LNCAP (cell line): ENCODE results near the gene HPS1.

Experiments
- TF ChIP-seq, protein P1 (sequence below): fragments of 450-650 bp; IDR thresholded peaks from 2 replicates; pipeline ENCODE4 v1.5.1; 2017; ENCODE audit warnings: mild to moderate bottlenecking

The HPS1 gene

DNA sequence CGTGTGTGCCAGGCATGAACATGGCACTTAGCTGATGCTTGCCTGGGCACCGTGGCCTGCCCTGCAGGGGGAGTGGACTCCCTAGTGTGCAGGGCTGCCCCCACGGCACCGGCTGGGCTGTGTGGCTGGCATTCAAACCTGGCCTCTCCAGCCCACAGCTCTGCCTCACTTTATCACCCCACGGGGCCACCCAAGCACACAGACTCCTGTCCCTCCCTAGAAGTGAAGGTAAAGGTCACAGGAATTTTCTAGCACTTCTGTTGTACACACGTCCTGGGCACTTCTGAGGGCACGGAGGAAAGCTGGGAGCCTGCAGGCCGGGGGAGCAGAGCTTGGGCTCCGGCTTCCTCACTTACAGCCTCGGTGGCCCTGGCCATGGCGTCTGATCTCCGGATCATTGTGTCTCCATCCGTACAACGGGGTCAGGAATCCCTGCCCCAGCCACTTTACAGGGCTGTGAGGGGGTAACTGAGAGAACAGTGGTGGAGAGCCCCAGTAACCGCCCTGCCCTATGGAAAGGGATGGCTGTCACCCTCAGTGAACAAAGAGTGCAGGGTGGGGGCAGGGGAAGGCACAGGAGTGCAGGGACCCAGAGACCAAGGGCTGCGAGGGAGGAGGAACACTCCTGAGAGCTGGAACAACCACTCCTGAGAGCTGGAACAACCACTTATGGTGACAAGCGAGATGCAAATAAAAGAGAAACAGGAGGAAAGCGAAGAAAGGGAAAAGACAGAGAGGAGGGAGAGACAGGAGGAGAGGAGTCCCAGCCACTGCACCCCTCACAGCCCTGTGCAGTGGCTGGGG lies 27.9 kb downstream of the HPS1 start:
- TF ChIP-seq, protein P1, sequence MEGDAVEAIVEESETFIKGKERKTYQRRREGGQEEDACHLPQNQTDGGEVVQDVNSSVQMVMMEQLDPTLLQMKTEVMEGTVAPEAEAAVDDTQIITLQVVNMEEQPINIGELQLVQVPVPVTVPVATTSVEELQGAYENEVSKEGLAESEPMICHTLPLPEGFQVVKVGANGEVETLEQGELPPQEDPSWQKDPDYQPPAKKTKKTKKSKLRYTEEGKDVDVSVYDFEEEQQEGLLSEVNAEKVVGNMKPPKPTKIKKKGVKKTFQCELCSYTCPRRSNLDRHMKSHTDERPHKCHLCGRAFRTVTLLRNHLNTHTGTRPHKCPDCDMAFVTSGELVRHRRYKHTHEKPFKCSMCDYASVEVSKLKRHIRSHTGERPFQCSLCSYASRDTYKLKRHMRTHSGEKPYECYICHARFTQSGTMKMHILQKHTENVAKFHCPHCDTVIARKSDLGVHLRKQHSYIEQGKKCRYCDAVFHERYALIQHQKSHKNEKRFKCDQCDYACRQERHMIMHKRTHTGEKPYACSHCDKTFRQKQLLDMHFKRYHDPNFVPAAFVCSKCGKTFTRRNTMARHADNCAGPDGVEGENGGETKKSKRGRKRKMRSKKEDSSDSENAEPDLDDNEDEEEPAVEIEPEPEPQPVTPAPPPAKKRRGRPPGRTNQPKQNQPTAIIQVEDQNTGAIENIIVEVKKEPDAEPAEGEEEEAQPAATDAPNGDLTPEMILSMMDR: no peak

DNA sequence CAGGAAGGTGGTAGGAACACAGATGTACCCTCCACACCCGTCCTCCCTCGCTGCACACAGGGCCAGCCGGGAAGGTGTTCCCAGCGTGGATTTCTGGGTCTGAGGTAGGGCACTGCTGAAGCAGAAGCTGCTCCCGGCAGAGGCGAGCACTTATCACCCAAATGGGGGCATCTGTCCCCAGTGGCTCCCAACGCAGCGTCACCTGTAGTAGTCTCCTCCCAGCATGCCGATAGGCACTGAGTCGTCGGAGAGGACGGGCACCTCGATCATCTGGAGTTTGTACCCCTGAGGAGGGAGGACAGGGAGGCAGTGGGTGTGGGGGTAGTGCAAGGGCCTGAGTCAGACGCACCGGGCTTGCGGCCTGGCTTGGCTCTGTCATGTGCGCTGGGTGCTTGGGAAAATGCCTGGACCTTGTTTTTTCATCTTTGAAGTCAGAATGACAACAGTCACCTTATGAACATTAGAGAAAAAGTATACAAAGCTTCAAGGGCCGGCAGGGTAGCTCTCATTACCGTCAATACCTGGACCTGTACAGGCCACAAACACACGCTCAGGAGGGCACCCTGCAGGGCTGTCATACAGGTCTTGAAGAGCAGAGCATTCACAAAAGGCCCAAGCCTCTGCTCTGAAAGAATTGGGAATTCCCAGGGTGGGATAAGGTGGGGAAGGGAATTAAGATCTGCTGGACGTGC lies 28.6 kb downstream of the HPS1 start:
- TF ChIP-seq, protein P1: no peak

DNA sequence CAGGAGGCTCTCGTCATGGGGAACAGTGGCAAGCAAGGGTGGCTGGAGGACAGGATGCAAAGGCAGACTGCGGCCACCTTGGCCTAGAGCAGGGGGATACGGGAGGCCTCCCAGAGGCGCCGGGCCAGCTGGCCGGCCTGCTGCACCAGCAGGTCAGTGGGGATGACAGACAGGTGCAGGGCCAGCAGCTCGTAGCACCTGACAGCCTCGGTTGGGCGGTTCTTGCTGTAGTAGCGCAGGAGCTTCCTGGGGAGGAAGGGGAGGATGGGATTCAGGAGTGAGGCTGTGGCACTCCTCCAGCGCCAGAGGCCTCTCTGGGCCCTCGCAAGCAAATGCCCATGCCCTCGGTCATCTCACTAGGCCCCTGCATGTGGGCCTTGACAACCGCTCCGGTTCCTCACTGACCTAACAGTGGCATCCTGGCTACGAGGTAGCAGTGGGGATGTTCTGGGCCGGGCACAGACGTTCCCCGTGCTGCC lies 29.2 kb downstream of the HPS1 start:
- TF ChIP-seq, protein P1: no peak

DNA sequence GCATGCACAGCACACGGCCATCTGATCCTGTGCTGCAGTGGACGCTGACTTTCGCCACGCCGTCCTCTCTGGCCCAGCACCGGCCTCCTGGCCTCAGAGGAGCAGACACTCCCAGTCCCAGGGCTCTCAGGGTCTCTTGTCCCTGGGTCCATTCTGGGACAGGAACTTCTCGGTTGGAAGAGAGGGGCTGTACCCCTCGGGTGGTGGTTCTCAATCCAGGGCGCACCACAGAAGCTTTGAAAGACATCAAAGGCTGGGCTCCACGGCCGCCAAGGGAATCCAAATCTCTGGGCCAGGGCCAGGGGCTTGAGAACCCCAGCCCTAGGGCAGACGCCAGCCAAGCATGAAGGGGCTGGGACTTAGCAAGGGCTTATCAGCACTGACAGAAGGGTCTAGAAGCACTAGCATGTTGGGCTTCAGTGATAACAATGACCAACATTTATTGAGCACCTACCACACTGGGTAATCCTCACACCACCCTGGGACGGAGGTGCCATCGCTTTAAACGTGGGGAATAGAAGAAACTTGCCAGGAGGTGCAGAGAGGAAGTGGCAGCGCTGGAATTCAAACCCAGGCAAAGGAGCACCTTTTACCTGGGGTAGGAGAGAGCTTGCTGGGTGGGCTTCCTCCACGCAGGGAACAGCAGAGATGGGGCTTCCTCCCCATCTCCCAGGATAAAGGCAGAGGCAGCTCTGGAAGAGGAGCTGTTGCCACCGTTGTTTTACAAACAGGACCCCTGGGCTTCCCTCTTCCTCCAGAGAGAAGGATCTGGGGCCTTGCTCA lies 29.9 kb downstream of the HPS1 start:
- TF ChIP-seq, protein P1: no peak

DNA sequence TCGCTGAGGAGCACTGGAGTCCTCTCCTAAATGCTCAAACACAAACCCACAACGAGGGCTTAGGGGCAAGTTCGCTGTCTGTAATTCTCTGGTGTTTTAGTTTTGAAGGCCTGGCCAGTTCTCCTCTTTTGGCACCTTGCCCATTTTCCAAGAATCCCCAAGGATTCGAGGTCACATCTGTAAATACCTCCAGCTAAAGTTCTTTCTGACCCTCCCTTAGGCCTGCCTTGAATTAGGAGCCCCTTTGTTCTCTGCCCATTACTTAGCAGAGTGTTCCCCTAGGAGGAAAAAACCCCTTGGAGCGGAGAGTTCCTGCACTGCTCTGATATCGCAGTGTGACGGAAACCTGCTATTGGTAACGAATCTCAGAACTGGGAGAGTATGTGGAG lies 31.0 kb downstream of the HPS1 start:
- TF ChIP-seq, protein P1: no peak

DNA sequence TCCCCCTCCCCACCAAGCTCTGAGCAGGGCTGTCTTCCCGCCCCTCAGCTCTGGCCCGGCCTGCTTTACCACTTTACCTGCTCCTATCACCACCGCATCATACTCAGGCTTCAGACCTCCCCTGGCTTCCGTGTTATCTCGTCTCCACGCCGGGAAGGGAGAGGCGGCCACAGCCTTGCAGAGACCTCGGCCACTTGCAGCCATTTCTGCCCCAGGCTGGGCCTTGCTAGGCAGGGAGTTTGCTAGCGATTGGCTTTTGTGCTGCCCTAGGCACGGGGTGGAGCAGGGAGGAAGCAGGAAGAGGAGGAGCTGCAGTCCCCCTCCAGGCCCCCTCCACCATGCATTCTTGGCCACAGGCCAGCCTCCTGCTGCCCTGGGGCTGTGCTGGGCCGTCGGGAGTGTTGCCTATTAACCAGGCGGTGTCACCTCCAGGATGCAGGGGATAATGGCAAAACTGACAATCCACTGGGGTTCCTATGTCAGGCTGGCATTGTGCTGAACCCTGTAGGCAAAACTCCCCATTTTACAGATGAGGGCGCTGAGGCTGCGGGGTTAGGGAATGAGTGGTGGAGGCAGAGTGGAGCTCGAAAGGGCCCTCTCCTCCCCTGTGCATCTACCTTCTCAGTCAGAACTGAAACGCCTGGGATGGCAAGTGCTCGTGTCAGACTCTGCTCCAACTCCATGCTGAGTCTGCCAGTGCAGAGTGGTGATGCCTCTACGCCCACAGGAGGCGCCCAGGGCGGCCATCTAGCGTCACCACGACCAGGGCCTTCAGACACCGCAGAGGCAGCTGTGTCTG lies 31.6 kb downstream of the HPS1 start, which contains the start of gene PYROXD2:
Gene PYROXD2, minus strand, starts transcription at position 251 of the 799 bp plus-strand sequence. Its CDS starts 47 bp downstream, at position 204.
- TF ChIP-seq, protein P1: no peak

DNA sequence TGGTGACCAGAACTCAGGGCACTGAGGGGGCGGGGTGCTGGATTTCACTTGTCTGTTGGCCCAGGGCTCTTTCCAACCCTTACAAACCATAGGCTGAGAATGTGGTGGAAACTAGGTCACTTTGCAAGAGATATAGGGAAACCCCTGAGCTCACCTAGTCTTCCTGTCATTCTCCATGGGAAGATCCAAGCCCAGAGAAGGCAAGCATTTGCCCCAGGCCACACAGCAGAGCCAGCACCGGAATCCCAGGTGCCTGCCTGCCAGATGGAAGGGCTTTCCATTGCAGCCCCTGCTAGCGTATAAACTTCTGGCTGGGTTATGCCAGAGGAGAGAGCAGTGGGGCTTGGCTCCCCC lies 32.2 kb downstream of the HPS1 start:
- TF ChIP-seq, protein P1: no peak
